HuH-7.5 (cell line): ENCODE results near the gene DAND5.
"Not testable (repeated sequence)": the region's sequence is repeated elsewhere in the genome, so short reads cannot be mapped to it uniquely, and the experiment has no call there.

Experiments
- DNase-seq: peaks from one replicate; pipeline ENCODE4 v3.0.0; 2011; ENCODE audit warnings: low spot score

Gene DAND5

DNA sequence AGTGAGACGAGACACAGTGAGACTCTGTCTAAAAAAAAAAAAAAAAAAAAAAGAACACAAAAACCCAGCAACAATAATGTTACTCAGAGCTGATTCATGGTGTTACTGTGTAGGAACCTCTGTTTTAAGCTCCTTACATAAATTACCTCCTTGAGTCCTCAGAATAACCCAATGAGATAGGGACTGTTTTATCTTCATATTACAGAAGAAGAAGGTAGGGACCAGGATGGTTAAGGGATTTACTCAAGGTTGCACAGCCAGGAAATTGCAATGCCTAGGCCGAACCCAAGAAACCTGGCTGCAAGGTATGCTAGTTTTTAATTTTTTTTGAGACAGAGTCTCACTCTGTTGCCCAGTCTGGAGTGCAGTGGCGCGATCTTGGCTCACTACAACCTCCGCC is 1.5 kb upstream of the DAND5 start:
- no peak for DNase-seq

- no peak for DNase-seq
Measured at GRCh38 chr19:12970070-12970820, 869 bp downstream of the DAND5 start.

DNA sequence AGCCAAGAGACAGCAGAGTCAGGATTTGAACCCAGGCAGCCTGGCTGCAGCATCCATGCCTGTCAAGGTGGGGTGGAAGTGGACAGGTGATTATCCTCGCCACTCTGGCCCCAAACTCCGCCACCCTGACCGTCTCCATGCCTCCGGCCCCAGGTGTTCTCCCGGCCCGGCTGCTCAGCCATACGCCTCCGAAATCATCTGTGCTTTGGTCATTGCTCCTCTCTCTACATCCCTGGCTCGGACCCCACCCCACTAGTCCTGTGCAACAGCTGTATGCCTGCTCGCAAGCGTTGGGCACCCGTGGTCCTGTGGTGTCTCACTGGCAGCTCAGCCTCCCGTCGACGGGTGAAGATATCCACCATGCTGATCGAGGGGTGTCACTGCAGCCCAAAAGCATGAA is 3.9 kb downstream of the DAND5 start:
- no peak for DNase-seq

DNA sequence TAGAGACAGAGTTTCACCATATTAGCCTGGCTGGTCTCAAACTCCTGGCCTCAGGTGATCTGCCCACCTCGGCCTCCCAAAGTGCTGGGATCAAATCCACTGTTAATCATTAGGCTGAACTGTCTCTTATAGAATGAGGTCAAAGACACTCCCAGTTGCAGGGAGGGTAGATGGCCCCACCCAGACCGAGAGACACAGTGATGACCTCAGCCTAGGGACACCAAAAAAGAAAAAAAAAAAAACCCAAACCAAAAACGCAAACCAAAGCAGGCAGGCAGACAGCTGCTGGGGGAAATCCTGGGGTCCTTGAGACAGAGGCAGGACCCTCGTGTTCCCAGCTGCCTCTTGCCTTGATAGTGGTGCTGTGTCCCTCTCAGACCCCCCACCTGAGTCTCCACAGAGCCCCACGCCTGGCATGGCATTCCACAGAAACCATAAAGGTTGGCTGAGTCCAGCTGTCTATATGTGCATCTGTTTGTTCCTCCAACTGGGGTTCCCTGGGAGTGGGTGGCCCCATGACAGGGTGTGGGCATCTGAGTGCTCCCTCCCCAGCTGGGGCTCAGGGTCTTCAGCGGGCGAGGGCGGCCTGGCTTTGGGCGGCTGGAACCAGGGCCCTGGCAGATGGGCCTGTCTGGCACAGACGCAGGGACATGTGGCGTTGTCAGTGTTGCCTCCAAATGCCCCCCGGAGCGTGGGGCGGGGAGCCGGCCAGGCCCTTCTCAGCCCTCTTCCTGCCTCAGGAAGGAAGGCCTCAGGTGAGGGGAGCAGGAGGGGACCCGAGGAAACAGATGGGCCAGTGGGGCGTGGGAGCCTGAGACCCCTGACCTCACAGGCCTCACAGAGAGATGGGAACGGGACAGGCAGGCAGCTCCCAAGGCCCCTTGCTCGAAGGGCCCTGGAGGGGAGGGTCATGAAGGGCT is 5.2 kb downstream of the DAND5 start:
- DNase-seq: peak; percentile 81

GRCh38 chr19:12975221-12975741 is 5.9 kb downstream of the DAND5 start:
- no peak for DNase-seq

DNA sequence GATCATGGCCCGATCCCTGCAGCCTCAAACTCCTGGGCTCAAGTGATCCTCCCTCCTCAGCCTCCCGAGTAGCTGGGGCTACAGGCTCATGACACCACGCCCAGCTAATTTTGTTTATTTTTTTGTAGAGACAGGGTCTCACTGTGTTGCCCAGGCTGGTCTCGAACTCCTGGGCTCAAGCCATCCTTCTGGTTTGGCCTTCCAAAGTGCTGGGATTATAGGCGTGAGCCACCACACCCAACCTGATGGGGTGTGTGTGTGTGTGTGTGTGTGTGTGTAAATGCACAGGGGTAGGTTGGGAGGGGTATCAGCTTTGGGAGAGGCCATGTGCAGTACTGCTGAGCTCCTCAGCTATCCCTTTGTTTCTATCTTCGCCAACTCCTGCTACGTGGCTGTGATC is 6.7 kb downstream of the DAND5 start:
- DNase-seq: not testable (repeated sequence)

- DNase-seq: no peak
Measured at GRCh38 chr19:12979974-12980373, 10.6 kb downstream of the DAND5 start.

DNA sequence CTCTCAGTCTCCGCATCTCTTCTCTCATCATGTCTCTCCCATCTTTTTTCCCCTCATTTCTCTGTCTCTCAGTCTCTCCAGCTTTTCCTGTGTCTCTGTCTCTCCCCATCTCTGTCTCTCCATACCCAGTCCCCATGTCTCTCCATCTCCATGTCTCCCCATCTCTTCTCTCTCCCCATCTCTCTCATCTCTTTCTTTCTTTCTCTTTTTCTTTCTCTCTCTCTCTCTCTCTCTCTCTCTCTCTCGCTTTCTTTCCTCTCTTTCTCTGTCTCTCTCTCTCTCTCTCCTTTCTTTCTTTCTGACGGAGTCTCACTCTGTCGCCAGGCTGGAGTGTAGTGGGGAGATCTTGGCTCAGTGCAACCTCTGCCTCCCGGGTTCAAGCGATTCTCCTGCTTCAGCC is 13.3 kb downstream of the DAND5 start:
- no peak for DNase-seq

DNA sequence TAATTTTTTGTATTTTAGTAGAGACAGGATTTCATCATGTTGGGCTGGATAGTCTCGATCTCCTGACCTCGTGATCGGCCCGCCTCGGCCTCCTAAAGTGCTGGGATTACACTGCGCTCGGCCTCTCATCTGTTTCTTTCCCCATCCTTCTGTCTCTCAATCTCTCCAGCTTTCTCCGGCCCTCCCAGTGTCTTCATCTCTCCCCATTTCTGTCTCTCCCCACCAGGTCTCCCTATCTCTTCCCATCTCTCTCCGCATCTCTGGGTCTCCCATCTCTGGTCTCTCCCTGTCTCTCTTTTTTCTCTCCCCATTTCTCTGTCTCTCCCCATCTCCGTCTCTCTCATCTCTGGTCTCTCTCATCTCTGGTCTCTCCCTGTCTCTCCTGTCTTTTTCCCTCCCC is 13.7 kb downstream of the DAND5 start:
- DNase-seq: no peak

DNA sequence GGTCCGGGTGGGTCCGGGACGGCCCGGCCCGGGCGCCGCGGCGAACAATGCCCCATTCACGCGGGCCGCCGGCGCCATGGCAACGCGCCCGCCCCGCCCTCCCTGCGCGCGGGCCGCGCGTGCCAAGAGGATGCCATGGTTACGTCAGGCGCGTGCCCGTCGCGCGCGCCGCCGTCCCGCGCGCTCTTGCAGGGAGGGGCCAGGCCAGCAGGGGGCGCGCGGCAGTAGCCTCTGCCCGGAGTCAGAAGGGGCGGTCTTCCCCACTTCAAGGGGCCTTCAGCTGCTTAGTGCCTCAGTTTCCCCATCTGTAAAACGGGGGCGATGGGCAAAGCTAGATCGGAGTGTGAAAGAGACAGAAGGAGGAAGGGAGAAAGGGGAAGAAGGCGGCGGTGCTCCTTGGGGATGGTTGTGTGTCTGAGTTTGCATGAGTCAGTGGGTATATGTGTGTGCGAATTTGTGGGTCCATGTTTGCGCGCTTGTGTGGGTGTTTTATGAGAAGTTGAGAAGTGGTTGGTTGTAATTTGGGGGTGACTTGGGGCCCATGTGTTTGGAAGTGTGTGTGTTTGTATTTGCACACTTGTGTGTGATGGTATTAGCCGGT is 14.3 kb downstream of the DAND5 start:
- DNase-seq: peak; percentile 85

DNA sequence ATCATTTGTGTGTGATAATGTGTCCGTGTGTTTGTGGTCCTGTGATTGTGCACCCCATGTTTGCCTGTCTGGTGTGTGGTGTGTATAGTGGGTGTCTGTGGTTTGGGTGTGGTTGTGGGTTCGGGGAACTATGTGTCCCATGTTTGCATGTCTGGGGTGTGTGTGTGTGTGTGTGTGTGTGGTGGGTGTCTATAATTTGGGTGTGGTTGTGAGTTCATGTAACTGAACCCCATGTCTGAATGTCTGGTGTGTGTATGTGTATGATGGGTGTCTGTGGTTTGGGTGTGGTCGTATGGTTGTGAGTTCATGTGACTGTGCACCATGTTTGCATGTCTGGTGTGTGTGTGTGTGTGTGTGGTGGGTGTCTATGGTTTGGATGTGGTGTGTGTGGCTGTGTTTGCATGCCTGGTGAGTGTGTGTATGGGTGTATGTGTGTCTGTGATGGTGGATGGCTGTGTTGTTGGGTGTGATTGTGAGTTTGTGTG is 14.8 kb downstream of the DAND5 start:
- DNase-seq: no peak

DNA sequence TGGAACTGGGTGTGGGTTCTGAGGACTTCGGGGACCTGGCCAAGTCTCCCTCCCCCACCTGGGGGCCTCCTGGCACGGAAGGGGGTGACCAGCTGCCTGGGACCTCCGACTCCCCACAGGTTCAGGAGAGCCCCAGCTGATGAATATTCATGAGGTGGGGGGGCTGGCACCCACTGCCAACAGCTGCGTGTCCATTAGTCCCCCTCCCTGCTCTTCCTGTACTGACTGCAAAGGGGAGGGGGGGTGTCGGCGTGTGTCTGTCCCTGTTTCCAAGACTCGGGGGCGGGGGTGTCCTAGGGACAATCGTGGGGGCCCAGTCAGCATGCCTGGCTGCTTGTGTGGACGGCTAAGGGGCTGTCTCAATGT is 15.3 kb downstream of the DAND5 start:
- no peak for DNase-seq

GRCh38 chr19:12985049-12985776 is 15.8 kb downstream of the DAND5 start:
- no peak for DNase-seq

DNA sequence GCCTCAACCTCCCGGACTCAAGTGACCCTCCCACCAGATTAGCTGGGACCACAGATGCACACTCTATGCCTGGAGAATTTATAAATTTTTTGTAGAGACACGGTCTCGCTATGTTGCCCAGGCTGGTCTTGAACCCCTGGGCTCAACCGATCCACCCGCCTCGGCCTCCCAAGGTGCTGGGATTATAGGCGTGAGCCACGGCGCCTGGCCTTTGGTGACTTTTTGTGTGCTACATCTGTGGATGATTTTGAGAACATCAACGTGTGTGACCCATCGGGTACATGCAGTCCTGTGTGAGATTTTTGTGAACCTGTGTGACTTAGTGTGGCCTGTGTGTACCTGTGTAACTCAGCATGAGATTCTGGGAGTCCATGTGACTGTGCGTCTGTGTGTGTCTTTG is 17.4 kb downstream of the DAND5 start:
- no peak for DNase-seq

- DNase-seq: no peak
Measured at GRCh38 chr19:12987190-12987589, 17.8 kb downstream of the DAND5 start.

DNA sequence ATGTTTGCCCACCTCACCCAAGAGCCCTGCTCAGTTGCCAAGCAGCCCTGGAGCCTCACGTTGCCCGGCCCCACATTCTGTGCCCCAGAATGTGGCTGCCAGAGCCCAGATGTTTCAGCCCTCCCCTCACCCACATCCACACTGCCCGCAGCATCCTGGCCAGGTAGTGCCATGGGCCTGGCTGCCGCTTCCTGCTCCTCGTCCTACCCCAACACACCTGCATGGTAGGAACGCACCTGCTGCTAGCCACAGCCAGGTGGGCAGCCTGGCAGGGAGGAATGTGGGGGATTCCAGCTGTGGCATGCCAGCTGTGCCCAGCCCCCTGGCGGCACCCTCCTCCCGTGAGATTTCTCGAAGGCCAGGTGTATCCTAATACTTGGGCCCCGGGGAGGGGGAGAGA is 18.4 kb downstream of the DAND5 start:
- DNase-seq: no peak

DNA sequence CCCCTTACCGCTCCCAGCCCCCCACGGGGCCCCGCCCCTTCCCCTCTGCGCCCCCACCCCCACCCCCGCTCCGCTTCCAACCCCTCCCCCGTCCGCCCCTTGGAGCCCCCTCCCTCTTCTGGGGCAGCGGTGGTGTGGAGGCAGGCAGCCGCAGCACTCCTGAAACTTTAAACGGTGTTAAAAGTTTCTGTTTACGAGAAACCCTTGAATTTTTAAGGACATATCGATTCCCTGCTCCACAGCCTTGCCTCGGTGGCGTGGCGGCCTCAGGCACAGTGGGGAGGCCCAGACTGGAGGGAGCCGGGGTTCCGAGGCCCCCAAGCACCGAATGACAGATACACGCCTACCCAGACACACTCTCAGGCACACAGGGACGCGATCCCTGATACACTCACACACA is 21.1 kb downstream of the DAND5 start:
- no peak for DNase-seq

GRCh38 chr19:12990853-12991252 is 21.5 kb downstream of the DAND5 start:
- DNase-seq: no peak

GRCh38 chr19:12991296-12991695 is 21.9 kb downstream of the DAND5 start:
- no peak for DNase-seq

DNA sequence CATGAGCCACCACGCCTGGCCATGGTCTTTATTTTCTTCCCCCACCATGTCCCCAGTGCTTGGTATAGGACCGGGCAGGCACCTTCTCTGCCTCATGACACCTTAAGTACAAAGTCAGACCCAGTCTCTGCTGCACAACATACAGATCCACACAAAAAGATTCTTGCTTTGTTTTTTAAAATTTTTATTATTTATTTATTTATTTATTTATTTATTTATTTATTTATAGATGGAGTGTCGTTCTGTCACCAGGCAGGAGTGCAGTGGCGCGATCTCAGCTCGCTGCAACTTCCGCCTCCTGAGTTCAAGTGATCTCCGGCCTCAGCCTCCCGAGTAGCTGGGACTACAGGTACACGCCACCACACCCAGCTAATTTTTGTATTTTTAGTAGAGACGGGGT is 23.4 kb downstream of the DAND5 start:
- no peak for DNase-seq

DNA sequence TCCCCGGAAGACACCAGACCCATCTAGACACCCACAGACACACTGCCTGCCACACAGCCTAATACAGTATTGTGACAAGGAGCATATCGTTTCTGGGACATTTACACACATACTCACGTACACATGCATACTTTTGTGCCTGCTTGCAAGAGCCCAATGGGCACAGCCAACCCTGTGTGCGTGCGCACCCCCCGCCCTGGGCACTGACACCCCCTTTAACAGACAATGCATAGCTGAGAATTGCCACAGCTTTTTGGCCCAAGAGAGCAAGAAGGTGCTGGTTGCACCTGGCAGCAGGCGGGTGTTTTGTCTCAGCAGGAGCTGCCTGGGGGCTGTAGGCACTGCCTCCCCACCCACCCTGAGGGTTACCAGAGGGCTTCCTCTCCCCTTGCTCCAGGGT is 24.2 kb downstream of the DAND5 start:
- no peak for DNase-seq
